Dedifferentiated amniotic fluid mesenchymal stem cell (primary cell): Measurements from ENCODE around the gene HSPBP1.
A peak's percentile ranks its signal among the peaks of the same experiment; 100 is the strongest.

Experiments used
- DNase-seq: peaks from one replicate; pipeline ENCODE4 v3.0.0-alpha.2; 2016; ENCODE audit errors: extremely low spot score

HSPBP1 gene

DNA sequence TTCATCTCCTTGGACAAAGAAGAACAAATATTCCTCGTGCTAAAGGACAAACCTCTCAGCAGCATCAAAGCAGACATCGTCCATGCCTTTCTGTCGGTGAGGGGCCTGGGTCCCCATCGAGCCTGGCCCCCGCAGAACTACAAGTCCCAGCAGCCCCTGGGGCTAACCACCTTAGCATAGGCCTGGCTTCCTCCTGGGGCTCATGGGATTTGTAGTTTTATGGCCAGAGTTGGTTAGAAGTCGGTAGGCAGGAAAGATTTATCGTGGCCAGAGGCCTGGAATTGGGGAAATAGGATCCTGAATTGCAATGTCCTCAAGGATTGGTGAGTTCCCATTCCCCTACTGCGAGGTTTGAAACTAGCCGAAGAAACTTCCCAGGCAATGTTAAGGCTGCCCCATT, 25.6 kb upstream of the HSPBP1 start:
- DNase-seq: no peak

GRCh38 chr19:55304980-55305379, 25.1 kb upstream of the HSPBP1 start:
- no peak for DNase-seq

- DNase-seq: no peak
These were observed 24.5 kb upstream of the HSPBP1 start for GRCh38 chr19:55304279-55304978.

DNA sequence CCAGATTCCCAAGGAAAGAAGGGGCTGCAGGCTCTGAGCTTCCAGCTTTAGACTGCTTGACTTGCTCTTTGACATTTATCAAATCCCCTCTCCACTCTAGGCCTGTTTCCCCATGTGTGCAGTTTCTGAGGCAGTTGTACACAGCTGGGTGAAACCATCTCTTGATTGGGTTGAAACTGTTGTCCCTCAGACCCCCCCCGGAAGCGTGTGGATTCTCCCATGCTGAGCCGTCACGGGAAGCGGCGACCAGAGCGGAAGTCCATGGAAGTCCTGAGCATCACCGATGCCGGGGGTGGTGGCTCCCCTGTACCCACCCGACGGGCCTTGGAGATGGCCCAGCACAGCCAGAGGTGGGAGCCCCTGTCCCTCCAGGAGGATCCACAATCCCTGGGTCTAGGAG, 23.6 kb upstream of the HSPBP1 start:
- no peak for DNase-seq

DNA sequence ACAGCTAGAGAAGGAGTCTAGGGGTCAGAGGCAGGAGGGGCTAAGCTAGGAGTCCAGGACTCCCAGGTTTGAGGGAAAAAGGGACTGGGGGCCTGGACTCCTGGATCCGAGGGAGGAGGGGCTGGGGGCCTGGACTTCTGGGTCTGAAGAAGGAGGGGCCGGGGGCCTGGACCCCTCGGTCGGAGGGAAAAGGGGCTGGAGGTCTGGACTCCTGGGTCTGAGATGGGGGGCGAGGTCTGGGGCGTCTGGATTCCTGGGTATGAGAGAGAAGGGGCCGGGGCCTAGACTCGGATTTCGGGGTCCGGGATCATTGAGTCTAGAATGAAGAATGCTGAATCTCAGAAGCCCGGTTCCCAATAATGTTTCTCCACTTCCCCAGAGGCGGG, 22.4 kb upstream of the HSPBP1 start:
- DNase-seq: no peak

- peak; percentile 58 for DNase-seq
These were observed 21.8 kb upstream of the HSPBP1 start for GRCh38 chr19:55301459-55302317.

GRCh38 chr19:55300886-55301458, 21.1 kb upstream of the HSPBP1 start:
- DNase-seq: no peak

- no peak for DNase-seq
These were observed 20.1 kb upstream of the HSPBP1 start for GRCh38 chr19:55299991-55300390.

- no peak for DNase-seq
These were observed 17.4 kb upstream of the HSPBP1 start for GRCh38 chr19:55297267-55297666.

- no peak for DNase-seq
These were observed 9.3 kb upstream of the HSPBP1 start for GRCh38 chr19:55289117-55289796.

- DNase-seq: no peak
These were observed 7.6 kb upstream of the HSPBP1 start for GRCh38 chr19:55287361-55288079.

GRCh38 chr19:55285229-55285890, 5.5 kb upstream of the HSPBP1 start:
- DNase-seq: no peak

GRCh38 chr19:55284405-55285058, 4.6 kb upstream of the HSPBP1 start:
- no peak for DNase-seq

DNA sequence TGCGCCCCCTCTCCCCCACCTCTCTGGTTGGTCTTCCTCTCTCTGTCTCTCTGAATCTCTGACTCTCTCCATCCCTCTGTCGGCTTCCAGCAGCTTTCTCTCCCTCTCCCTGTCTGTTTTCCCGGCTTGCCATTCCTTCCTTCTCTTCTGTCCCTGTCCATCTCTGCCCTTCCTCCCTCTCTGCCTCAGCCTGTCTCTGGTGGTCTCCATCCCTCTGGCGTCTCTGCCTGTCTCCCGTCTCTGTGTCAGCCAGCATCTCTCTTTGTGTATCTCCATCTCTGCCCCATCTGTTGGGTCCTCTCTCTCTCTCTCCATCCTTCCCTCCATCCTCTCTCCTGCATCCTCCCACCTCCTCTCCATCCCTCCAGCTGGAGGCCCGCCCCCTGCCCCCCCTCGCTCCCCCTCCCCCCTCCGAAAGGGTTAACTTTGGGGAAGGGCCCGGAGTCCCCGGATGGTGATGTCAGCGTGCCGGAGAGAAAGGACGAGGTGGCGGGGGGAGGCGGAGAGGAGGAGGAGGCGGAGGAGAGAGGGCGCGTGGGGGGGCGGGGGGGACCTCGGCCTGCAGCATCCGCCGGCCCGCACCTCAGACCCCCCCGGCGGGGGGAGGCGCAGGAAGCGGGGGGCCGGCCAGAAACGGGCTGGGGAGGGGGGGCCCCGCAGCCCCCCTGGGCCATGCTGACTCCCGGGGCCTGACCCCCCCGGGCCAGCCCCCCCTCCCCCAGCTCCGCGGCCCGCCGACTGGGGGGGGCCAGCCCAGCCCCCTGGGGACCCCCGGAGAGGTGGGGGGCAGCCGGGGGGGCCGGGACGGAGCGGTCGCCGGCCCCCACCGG, 3.9 kb upstream of the HSPBP1 start, which contains the start of gene BRSK1:
Gene BRSK1, plus strand, starts transcription at position 450 of the 830 bp plus-strand sequence. CDS start 446 bp downstream, outside the sequence.
- DNase-seq: peak; percentile 62

DNA sequence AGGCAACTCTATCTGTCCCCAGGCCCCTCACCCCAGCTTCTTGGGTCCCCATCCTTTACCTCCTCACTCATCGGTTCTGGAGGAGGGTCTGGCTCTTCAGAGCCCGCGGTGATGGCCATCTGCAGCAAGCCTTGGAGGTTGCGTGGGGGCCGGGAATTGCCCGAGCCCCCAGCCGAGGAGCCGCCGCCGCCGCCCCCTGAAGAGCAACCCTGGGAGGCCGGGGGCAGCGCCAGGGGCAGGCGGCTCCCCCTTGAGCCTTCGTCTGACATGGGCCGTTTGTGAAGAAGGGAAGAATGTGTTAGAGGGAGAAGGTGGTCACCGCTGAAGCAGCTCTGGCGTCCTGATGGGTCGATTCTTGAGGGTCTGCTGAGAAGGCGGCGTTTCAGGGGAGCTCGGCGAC, 570 bp downstream of the HSPBP1 start:
- no peak for DNase-seq

DNA sequence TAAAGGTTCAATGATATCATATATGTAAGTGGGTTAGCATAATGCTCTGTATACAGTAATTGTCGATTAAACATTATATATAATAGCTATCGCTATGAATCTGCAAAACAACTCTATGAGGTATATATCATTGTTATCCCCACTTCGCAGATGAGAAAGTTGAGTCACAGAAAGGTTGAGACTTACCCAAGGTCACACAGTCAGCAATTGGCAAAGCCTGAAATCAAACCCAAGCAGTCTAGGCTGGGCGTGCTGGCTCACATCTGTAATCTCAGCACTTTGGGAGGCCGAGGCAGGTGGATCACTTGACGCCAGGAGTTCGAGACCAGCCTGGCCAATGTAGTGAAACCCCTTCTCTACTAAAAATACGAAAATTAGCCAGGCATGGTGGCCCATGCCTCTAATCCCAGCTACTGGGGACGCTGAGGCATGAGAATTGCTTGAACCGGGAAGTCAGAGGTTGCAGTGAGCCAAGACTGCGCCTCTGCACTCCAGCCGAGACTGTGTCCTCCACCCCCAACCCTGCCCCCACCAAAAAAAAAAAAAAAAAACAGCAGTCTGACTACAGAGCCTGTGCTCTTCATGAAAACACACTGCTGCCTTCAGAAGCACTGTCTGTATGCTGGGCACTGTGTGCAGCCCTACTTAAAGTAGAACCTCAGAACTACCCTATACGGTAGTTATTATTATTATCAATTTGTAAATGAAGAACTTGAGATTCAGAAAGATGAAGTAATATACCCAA, 1.3 kb downstream of the HSPBP1 start:
- no peak for DNase-seq

- no peak for DNase-seq
These were observed 2.4 kb downstream of the HSPBP1 start for GRCh38 chr19:55277494-55277893.

DNA sequence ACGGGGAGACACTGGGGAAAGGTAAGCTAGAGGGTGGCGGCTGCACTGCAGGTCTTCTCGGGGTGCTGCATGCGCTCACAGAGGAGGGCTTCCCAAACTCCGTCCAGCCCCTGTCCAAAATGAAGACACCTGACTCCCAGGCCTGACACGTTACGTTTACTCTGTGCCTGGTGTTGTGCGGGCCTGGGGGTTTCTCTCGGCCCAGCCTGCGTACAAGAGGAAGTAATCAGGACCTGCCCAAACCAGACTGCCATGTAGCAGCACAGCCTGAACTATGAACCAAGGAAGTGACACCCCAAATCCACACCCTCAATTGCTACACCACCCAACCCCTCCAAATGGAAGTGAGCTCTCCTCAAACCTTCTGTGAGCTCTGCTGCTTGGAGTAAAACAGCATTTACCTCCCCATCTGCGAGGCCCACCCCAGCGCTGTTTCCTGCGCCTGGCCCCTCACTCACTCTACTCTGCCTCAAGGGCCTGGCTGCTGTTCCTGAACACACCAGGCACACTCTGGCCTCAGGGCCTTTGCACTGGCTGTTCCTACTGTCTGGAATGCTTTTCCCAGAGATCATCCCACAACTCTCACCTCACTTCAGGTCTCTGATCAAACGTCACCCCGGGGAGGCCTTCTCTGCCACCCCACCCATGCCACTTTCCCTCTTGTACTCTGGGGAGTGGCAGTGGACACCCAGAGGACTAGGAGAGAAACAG, 3.0 kb downstream of the HSPBP1 start:
- no peak for DNase-seq
